ENCODE data around the gene SDHAF1.

Gene SDHAF1

GRCh38 chr19:36043952-36044351 is 49.0 kb downstream of the SDHAF1 start:
- H3K9me3 ChIP-seq = no peaks in the 10 kb centered on the region
- DNase-seq (ENCODE audit: low spot score in 2 of 2) = no peak
- no peaks in the 10 kb centered on the region; the same call in 1 of the 2 replicates for H3K36me3 ChIP-seq (replicated peaks)
- H3K4me1 ChIP-seq = peaks cover 9% of the 10 kb centered on the region
- H3K27me3 ChIP-seq (ENCODE audit: low read depth) = no peaks in the 10 kb centered on the region
- no peak overlapping the region for H3K4me3 ChIP-seq
- in situ Hi-C loops (cut with MboI; ENCODE audit: low sequenced_read_pairs) = no loop called here

Measured in HAP-1 (cell line).